H1 (cell line): ENCODE data around the gene LANCL1. TPM values are rescaled to one million over a fixed set of nuclear protein-coding genes. Genes with fewer than 3 reads are reported as not detected.

Experiments used
- CTCF ChIA-PET: fragments of 300-600 bp; sonication (Branson Sonifier 250); formaldehyde crosslinking; loops from one replicate; lab custom pipeline; 2021; ENCODE audit not compliant: partially characterized antibody; lab: Charles Lee
- POLR2A ChIA-PET: fragments of 300-600 bp; sonication (Branson Sonifier 250); formaldehyde crosslinking; loops from one replicate; lab custom pipeline; 2021; ENCODE audit warnings: inconsistent platforms; ENCODE audit not compliant: partially characterized antibody; lab: Charles Lee
- DNase-seq, 2 experiments: peaks; one replicate each; pipeline versions ENCODE4 v3.0.0 to v3.0.0-alpha.2; 2010 to 2022; ENCODE audit warnings: low spot score in 2 of 2, low read depth in 1 of 2, mixed read lengths in 1 of 2
- FAIRE-seq: peaks from 2 replicates; lab custom pipeline; 2011; peaks lifted over from hg19 to GRCh38; lab: Jason Lieb, UNC
- H2AFZ ChIP-seq: 2 replicates; pipeline ENCODE4 v1.8.1; 2012; ENCODE audit warnings: low read length, inconsistent platforms
- H2AK5ac ChIP-seq: 2 replicates; pipeline ENCODE4 v1.6.1; 2013; ENCODE audit warnings: low read depth, low read length
- H2BK120ac ChIP-seq: replicated peaks from 2 replicates; pipeline ENCODE3; 2013; ENCODE audit warnings: low read depth, low read length, inconsistent platforms
- H2BK12ac ChIP-seq: 2 replicates; pipeline ENCODE4 v1.6.1; 2013; ENCODE audit warnings: low read depth, low read length
- H2BK15ac ChIP-seq: 2 replicates; pipeline ENCODE4 v1.6.1; 2013; ENCODE audit warnings: low read length
- H2BK20ac ChIP-seq: 2 replicates; pipeline ENCODE4 v1.6.1; 2013; ENCODE audit warnings: low read length
- H2BK5ac ChIP-seq: 2 replicates; pipeline ENCODE4 v1.6.1; 2013; ENCODE audit warnings: low read depth, low read length
- H3K14ac ChIP-seq: 2 replicates; pipeline ENCODE4 v1.6.1; 2013; ENCODE audit warnings: inconsistent platforms; ENCODE audit not compliant: insufficient read length
- H3K18ac ChIP-seq: 2 replicates; pipeline ENCODE4 v1.6.1; 2013; ENCODE audit warnings: low read length; ENCODE audit errors: extremely low read depth
- H3K23ac ChIP-seq: 2 replicates; pipeline ENCODE4 v1.6.1; 2013; ENCODE audit warnings: inconsistent platforms; ENCODE audit not compliant: insufficient read length
- H3K23me2 ChIP-seq: 2 replicates; pipeline ENCODE4 v1.6.1; 2013; ENCODE audit warnings: low read depth, low read length
- H3K27ac ChIP-seq: 2 replicates; pipeline ENCODE4 v1.6.1; 2011; ENCODE audit warnings: low read depth, low read length, inconsistent platforms
- H3K27me3 ChIP-seq, 4 experiments: replicated peaks in 1 of 4; 1 replicate in 1 of 4; 2 replicates in 3 of 4; pipeline versions ENCODE4 v1.6.1 to v1.8.1; 2011 to 2013; ENCODE audit warnings: low read length in 3 of 4, mild to moderate bottlenecking in 3 of 4, inconsistent platforms in 2 of 4, mixed read lengths in 2 of 4, moderate library complexity in 1 of 4; ENCODE audit not compliant: control insufficient read depth in 3 of 4, insufficient read depth in 3 of 4; ENCODE audit errors: extremely low read depth in 1 of 4
- H3K36me3 ChIP-seq, 4 experiments: 2 replicates each; pipeline versions ENCODE4 v1.6.1 to v1.8.1; 2011 to 2013; ENCODE audit warnings: mild to moderate bottlenecking in 4 of 4, low read length in 3 of 4, moderate library complexity in 2 of 4, control low read depth in 1 of 4, inconsistent platforms in 1 of 4; ENCODE audit not compliant: insufficient read depth in 4 of 4, control insufficient read depth in 2 of 4
- H3K4ac ChIP-seq: replicated peaks from 2 replicates; pipeline ENCODE3; 2013; ENCODE audit warnings: low read length, low read depth, mixed read lengths, inconsistent platforms; ENCODE audit not compliant: insufficient read length
- H3K4me1 ChIP-seq, 4 experiments: replicated peaks in 1 of 4; 1 replicate in 1 of 4; 2 replicates in 3 of 4; pipeline versions ENCODE4 v1.6.1 to v1.8.1; 2011 to 2013; ENCODE audit warnings: low read length in 3 of 4, inconsistent platforms in 2 of 4, mixed read lengths in 1 of 4; ENCODE audit not compliant: insufficient read depth in 4 of 4, control insufficient read depth in 3 of 4
- H3K4me2 ChIP-seq, 2 experiments: 2 replicates each; pipeline versions ENCODE4 v1.6.1 to v1.8.1; 2011 to 2013; ENCODE audit warnings: low read depth in 2 of 2, low read length in 2 of 2, control low read depth in 1 of 2, inconsistent platforms in 1 of 2, mild to moderate bottlenecking in 1 of 2; ENCODE audit not compliant: insufficient read depth in 1 of 2
- H3K4me3 ChIP-seq, 4 experiments: fragments of 200-600, 300-600 bp in 1 of 4; sonication (generic), shearing (Covaris generic), sonication (Bioruptor Twin) in 1 of 4; 2 replicates each; pipeline versions ENCODE4 v1.5.1 to v1.8.1; 2011 to 2016; ENCODE audit warnings: low read length in 4 of 4, low read depth in 3 of 4, control low read depth in 2 of 4, inconsistent platforms in 2 of 4, mild to moderate bottlenecking in 2 of 4, mixed read lengths in 1 of 4, moderate library complexity in 1 of 4; ENCODE audit not compliant: insufficient read depth in 2 of 4; ENCODE audit errors: extremely low read depth in 1 of 4
- H3K56ac ChIP-seq: replicated peaks from 2 replicates; pipeline ENCODE3; 2013; ENCODE audit warnings: low read depth, mild to moderate bottlenecking, mixed read lengths, low read length, inconsistent platforms; ENCODE audit not compliant: insufficient read length
- H3K79me1 ChIP-seq: 2 replicates; pipeline ENCODE4 v1.6.1; 2013; ENCODE audit warnings: low read depth, low read length, control low read depth
- H3K79me2 ChIP-seq, 2 experiments: 2 replicates each; pipeline versions ENCODE4 v1.6.1 to v1.8.1; 2012 to 2013; ENCODE audit warnings: low read length in 2 of 2, mild to moderate bottlenecking in 2 of 2, inconsistent platforms in 1 of 2; ENCODE audit not compliant: insufficient read depth in 2 of 2, control insufficient read depth in 1 of 2
- H3K9ac ChIP-seq, 4 experiments: replicated peaks in 1 of 4; 1 replicate in 1 of 4; 2 replicates in 3 of 4; pipeline versions ENCODE4 v1.6.1 to v1.8.1; 2011 to 2013; ENCODE audit warnings: low read depth in 3 of 4, low read length in 3 of 4, control low read depth in 2 of 4, mild to moderate bottlenecking in 2 of 4, moderate library complexity in 2 of 4, inconsistent platforms in 1 of 4; ENCODE audit errors: extremely low read depth in 1 of 4
- H3K9me3 ChIP-seq, 2 experiments: 2 replicates each; pipeline versions ENCODE4 v1.6.1 to v1.8.1; 2012 to 2013; ENCODE audit warnings: mild to moderate bottlenecking in 2 of 2, moderate library complexity in 2 of 2, control low read depth in 1 of 2, inconsistent platforms in 1 of 2, low read depth in 1 of 2, low read length in 1 of 2, mixed read lengths in 1 of 2; ENCODE audit not compliant: insufficient read depth in 2 of 2
- H4K20me1 ChIP-seq, 2 experiments: replicated peaks in 1 of 2; 2 replicates each; pipeline versions ENCODE3 to v1.8.1; 2011 to 2013; ENCODE audit warnings: inconsistent platforms in 2 of 2, low read length in 2 of 2, mild to moderate bottlenecking in 1 of 2; ENCODE audit not compliant: insufficient read depth in 2 of 2, control insufficient read depth in 1 of 2
- H4K5ac ChIP-seq: 2 replicates; pipeline ENCODE4 v1.6.1; 2013; ENCODE audit warnings: low read length, low read depth, mixed read lengths, inconsistent platforms; ENCODE audit not compliant: insufficient read length
- H4K8ac ChIP-seq: 2 replicates; pipeline ENCODE4 v1.8.0; 2013; ENCODE audit warnings: mild to moderate bottlenecking, moderate library complexity, low read length, inconsistent platforms; ENCODE audit not compliant: insufficient read depth; ENCODE audit errors: extremely low read depth
- H4K91ac ChIP-seq: replicated peaks from 2 replicates; pipeline ENCODE3; 2013; ENCODE audit warnings: low read length, mixed read lengths, inconsistent platforms; ENCODE audit not compliant: insufficient read length
- JUN ChIP-seq: IDR thresholded peaks from 2 replicates; pipeline ENCODE4 v1.6.1; 2011; ENCODE audit warnings: low read depth, mild to moderate bottlenecking, improper control_type of control experiment, low read length
- KDM1A ChIP-seq: fragments of 200-600, 300-600 bp; sonication (generic); IDR thresholded peaks from 2 replicates; pipeline ENCODE4 v1.7.1; 2016; ENCODE audit warnings: mild to moderate bottlenecking, low read length, borderline replicate concordance
- NANOG ChIP-seq: IDR thresholded peaks from 2 replicates; pipeline ENCODE4 v1.6.1; 2011; ENCODE audit warnings: low read length, low read depth, mild to moderate bottlenecking, inconsistent platforms; ENCODE audit not compliant: insufficient read depth, poor library complexity, severe bottlenecking
- POLR2AphosphoS5 ChIP-seq: IDR thresholded peaks from 2 replicates; pipeline ENCODE4 v1.6.1; 2011; ENCODE audit warnings: low read depth, low read length
- SIRT6 ChIP-seq: IDR thresholded peaks from one replicate; pipeline ENCODE4 v1.7.1; 2012; ENCODE audit warnings: low read length, inconsistent platforms
- SRF ChIP-seq: IDR thresholded peaks from 2 replicates; pipeline ENCODE4 v1.6.1; 2011; ENCODE audit warnings: mild to moderate bottlenecking, low read depth, low read length, moderate library complexity
- TCF12 ChIP-seq: IDR thresholded peaks from 2 replicates; pipeline ENCODE4 v1.6.1; 2011; ENCODE audit warnings: low read depth, mild to moderate bottlenecking, low read length
- YY1 ChIP-seq: IDR thresholded peaks from 2 replicates; pipeline ENCODE4 v1.6.1; 2011; ENCODE audit warnings: low read depth, mild to moderate bottlenecking, low read length
- WGBS, 2 experiments: shearing (Covaris generic) in 1 of 2; methylation state at CpG; one replicate each; pipeline versions ENCODE4 v1.1.6 to v1.1.7; 2013 to 2015; ENCODE audit warnings: low lambda C conversion rate in 2 of 2, mixed read lengths in 2 of 2, inconsistent platforms in 1 of 2, low coverage in 1 of 2, missing lambda C conversion rate in 1 of 2; ENCODE audit not compliant: insufficient replicate concordance in 2 of 2, insufficient coverage in 1 of 2, insufficient read length in 1 of 2; ENCODE audit errors: extremely low coverage in 1 of 2, missing lambda C conversion rate in 1 of 2; 5-methylcytosine and 5-hydroxymethylcytosine counted together
- polyA plus RNA-seq, 7 experiments: library from polyadenylated mRNA; depleted of rRNA in 3 of 7; stranded (reverse) in 5 of 7; unstranded in 2 of 7; fragments of >200 nt in 5 of 7; fragments of 200-250 nt in 2 of 7; gene quantifications; 1 replicate in 5 of 7; 2 replicates in 1 of 7; 4 replicates in 1 of 7; pipeline versions ENCODE4 v1.2.1 to v1.2.3, GENCODE V29; 2011 to 2013; ENCODE audit warnings: missing spikeins in 2 of 7, mixed read lengths in 2 of 7
- total RNA-seq: library from RNA; stranded (reverse); fragmentation: NEBNext Ultra II Directional; extraction: Animal tissue kit (Norgen Biotek cat#: 25700); gene quantifications from 2 replicates; pipeline ENCODE4 v1.2.1, GENCODE V29; 2021
- TF ChIP-seq, protein P1 (sequence below): IDR thresholded peaks from 2 replicates; pipeline ENCODE4 v1.6.1; 2012; ENCODE audit warnings: inconsistent platforms

The LANCL1 gene
- total and polyA plus RNA-seq, 2 of the 8 experiments (the other 6 are each of a cell fraction or from before 2014, with no cell fraction given) = 26.2 to 48.7 TPM

DNA sequence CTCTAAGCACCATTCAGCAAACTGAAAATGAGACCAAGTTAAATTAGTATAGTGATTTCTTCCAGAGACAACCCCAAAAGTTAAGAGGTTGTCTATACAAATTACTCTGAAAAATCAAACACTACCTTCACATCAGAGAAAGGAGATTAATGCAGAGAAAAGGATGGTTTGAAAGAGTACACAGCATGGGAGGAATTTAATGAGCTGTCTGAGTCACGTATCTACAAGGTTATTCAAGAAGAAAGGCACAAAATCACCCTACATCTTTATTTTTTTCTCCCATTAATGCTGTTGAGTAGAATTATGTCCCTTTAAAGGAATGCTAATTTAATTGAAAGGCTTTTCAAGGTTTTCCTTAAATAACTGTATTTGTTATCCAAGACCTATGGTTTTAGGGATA lies 41.1 kb downstream of the LANCL1 start:
- H3K18ac ChIP-seq = no peak overlapping the region
- CTCF ChIA-PET = no interaction called here
- no peak for DNase-seq

More for the DNA sequence above, 41.1 kb downstream of the LANCL1 start:
- no peaks in the 10 kb centered on the region for H3K27me3 ChIP-seq
- H2BK12ac ChIP-seq = no peak overlapping the region
- H3K14ac ChIP-seq = no peak overlapping the region
- H2BK5ac ChIP-seq = no peak overlapping the region
- H3K79me2 ChIP-seq = no peaks in the 10 kb centered on the region
- no peak overlapping the region for H4K91ac ChIP-seq
- H2AK5ac ChIP-seq = no peak overlapping the region
- no peak for FAIRE-seq
- H4K8ac ChIP-seq = no peak overlapping the region
- no peaks in the 10 kb centered on the region; a peak in 2 of 7 replicates for H3K4me1 ChIP-seq
- H3K4ac ChIP-seq = no peak overlapping the region
- TF ChIP-seq SIRT6 = no peak
- no peak for TF ChIP-seq TCF12
- TF ChIP-seq POLR2AphosphoS5 = no peak
- TF ChIP-seq NANOG = no peak
- no peak for TF ChIP-seq KDM1A
- TF ChIP-seq JUN = no peak
- no peak for TF ChIP-seq YY1
- TF ChIP-seq, protein P1, sequence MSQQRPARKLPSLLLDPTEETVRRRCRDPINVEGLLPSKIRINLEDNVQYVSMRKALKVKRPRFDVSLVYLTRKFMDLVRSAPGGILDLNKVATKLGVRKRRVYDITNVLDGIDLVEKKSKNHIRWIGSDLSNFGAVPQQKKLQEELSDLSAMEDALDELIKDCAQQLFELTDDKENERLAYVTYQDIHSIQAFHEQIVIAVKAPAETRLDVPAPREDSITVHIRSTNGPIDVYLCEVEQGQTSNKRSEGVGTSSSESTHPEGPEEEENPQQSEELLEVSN = no peak
- TF ChIP-seq SRF = no peak
- H3K23ac ChIP-seq = no peak overlapping the region
- no peaks in the 10 kb centered on the region for H3K9me3 ChIP-seq
- H3K56ac ChIP-seq = no peak overlapping the region
- H2AFZ ChIP-seq = no peak overlapping the region
- H2BK120ac ChIP-seq = no peak overlapping the region
- WGBS, 2 experiments = 75% methylated on average over 1 of the region's 1 CpG; no CpG with 5 or more reads in 1 of the 2 experiments
- H4K5ac ChIP-seq = no peak overlapping the region
- no peaks in the 10 kb centered on the region for H3K23me2 ChIP-seq
- no peak overlapping the region for H3K27ac ChIP-seq
- no peaks in the 10 kb centered on the region for H3K79me1 ChIP-seq
- peaks cover 0 to 37% (median 10%) of the 10 kb centered on the region in 4 experiments; a peak in 7 of 8 replicates for H3K36me3 ChIP-seq
- H3K4me2 ChIP-seq = no peak overlapping the region
- no peaks in the 10 kb centered on the region for H4K20me1 ChIP-seq
- no peak overlapping the region for H2BK15ac ChIP-seq
- POLR2A ChIA-PET = no interaction called here
- no peak overlapping the region for H2BK20ac ChIP-seq
- H3K4me3 ChIP-seq = no peak overlapping the region
- no peak overlapping the region for H3K9ac ChIP-seq
